ENCODE results near the gene WDR27.

Gene WDR27

DNA sequence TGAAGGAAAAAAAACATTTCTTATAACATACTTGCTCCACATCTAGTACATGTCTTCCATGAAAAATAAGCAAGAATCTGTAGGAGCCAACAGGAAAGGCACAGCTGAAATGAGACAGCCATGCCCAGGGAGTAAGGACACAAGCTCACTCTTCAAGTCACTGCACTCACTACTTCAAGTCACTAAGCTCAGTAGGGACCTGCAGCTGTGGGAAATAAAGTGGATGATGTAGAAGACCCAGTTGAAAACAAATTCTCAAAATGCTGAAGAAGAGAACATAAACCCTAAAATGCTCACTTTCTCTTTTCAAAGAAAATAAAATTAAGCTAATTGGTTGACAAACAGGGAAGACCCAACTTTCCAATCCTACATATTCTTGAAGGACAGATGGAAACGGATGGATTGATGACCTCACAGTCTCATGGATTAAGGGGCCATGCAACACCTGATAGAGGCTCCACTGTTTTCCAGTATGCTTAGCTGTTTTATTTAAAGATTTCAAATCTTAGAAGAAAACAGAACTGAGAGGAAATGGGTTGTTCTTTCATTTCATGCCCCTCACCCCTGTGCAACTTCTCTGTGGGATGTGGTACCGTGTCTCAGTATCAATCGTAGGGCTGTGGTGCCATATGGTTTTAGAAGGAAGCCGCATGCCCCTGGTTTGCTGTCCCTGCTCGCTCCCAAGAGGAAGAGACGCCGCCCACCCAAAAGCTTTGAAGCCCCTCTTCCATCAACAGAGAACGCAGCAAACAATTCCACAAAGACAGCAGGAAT is 133.3 kb downstream of the WDR27 start:
- TF ChIP-seq, protein P1, sequence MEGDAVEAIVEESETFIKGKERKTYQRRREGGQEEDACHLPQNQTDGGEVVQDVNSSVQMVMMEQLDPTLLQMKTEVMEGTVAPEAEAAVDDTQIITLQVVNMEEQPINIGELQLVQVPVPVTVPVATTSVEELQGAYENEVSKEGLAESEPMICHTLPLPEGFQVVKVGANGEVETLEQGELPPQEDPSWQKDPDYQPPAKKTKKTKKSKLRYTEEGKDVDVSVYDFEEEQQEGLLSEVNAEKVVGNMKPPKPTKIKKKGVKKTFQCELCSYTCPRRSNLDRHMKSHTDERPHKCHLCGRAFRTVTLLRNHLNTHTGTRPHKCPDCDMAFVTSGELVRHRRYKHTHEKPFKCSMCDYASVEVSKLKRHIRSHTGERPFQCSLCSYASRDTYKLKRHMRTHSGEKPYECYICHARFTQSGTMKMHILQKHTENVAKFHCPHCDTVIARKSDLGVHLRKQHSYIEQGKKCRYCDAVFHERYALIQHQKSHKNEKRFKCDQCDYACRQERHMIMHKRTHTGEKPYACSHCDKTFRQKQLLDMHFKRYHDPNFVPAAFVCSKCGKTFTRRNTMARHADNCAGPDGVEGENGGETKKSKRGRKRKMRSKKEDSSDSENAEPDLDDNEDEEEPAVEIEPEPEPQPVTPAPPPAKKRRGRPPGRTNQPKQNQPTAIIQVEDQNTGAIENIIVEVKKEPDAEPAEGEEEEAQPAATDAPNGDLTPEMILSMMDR (IDR thresholded peaks at IDR 0.05; ENCODE audit: borderline replicate concordance, insufficient read depth, low read depth, low read length) = no peak
- H3K4me3 ChIP-seq (ENCODE audit: low read depth, low read length) = no peak overlapping the region

DNA sequence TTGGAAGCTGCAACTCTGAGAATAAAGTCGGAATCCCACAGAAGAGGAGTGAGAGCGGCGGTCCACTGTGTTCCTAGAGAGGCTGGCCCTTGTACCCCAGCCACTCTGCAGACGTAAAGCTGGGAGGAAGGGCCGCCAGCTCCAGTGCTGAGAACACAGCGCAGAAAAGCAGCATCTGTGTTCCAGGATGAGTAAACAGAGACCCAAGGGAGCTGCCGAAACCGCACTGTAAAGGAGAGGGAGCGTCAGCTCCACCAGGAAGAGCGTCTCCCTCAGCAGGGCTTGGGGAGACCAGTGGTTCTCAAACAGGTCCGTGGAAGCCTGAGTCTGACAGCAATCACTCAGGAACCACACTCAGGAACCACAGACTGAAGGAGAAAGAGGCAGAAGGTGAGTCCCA is 134.0 kb downstream of the WDR27 start:
- TF ChIP-seq, protein P1 (IDR thresholded peaks at IDR 0.05; ENCODE audit: borderline replicate concordance, insufficient read depth, low read depth, low read length) = no peak
- no peak overlapping the region for H3K4me3 ChIP-seq (ENCODE audit: low read depth, low read length)

DNA sequence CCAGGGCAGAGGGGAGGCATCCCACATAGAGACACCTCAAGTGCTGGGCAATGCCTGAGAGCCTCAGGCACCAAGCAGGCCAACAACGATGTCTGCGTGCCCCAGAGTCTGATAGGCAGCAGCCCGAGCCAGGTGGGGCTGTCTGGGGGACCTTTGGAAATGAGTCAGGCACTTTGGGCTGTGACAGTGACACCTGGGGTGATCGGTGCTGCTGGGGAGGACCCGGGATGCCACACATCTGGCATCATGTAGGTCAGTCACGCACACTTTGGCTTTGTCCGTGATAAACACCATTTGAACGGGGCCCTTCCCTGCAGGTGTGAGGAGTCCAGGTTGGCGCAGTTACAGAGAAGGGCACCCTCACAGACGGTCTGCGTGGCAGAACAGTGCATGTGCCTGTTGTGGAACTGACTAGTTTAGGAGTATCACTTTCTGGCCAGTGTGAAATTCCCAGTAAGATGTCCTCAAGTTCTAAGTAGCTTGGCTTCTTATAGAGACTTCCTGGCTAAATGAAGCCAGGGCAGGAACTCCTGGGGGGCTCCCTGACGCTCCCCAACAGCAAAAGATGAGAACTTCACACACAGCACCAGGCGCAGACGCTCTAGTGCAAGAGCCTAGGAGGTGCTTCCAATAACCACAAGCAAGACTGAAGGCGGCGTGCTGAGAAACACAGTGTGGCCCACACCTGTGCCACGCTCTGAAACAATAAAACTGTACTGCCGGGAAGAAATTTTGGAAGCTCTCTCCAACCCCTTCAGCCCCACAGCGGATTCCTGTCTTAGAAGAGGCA is 134.7 kb downstream of the WDR27 start:
- H3K4me3 ChIP-seq (ENCODE audit: low read depth, low read length) = no peak overlapping the region
- TF ChIP-seq, protein P1 (IDR thresholded peaks at IDR 0.05; ENCODE audit: borderline replicate concordance, insufficient read depth, low read depth, low read length) = no peak

DNA sequence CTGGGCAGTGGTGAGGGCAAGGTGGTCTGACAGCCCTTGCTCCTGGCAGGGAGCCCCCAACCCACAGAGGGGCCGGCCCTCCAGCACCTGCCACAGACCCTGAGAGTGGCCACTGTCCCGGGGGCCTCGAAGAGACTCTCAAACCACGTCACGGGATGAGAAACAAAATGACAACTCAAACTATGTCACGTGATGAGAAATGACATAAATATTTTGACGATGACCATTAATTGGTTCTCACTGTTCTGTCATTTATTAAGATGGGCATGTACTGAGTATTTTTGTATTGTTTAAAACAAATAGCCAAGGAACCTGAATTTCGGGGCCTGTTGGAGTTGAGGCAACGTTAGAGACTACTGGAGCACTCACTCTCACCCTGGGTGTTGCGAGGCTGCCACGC is 135.5 kb downstream of the WDR27 start:
- TF ChIP-seq, protein P1 (IDR thresholded peaks at IDR 0.05; ENCODE audit: borderline replicate concordance, insufficient read depth, low read depth, low read length) = no peak
- H3K4me3 ChIP-seq (ENCODE audit: low read depth, low read length) = no peak overlapping the region

DNA sequence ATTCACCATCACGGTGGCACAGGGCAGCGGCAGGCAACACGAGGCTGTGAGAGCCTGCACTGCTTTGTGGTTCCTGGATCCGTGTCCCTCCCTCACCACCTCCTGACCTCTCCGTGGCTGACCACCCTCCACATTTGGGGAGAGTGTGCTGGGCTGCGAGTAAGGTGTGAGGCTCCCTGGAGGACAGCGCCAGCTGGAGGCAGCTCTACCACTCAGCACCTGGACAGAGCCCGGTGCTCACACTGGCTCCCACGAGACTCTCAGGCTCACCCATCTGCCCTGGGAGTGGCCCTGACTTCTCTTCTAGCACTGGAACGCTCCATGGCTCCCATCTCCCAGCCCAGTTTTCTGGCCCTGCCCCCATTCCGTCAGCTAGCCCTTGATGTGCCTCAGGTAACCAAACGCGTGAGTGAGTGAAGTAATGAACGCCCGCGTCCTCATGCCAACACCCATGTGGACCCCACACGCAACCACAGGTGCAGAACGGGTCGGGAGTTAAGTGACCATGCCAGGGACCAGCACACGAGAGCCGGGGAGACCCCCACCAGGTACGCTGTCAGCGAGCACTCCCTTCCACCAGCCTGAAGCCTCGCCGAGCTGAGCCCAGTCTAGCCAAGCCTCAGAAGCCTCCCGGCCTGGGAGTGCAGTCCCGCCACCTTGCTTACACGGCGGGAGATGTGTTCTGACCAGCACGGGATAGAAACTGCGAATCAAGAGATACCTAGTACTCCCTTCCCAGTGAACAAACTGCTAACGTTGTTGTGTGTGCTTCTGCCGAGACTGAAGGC is 137.2 kb downstream of the WDR27 start:
- H3K4me3 ChIP-seq (ENCODE audit: low read depth, low read length) = no peak overlapping the region
- TF ChIP-seq, protein P1 (IDR thresholded peaks at IDR 0.05; ENCODE audit: borderline replicate concordance, insufficient read depth, low read depth, low read length) = 0 out of 2 replicates have a peak, but pooled peaks have one; percentile 10

DNA sequence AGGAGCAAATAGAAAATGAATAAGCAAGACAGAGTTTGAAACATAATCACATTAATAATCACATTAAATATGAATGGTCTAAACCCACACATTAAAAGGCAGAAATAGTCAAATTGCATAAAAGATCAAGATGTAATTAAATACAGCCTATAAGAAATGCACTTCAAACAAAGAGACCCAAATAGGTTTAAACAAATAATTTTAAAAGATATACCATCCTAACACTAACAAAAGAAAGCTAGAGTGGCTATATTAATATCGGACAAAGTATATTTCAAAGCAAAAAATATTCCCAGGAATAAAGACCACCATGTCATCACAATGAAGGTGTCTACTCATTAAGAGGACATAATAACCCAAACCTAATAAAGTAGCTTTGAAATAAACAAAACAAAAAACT is 140.2 kb downstream of the WDR27 start:
- H3K4me3 ChIP-seq (ENCODE audit: low read depth, low read length) = no peak overlapping the region
- TF ChIP-seq, protein P1 (IDR thresholded peaks at IDR 0.05; ENCODE audit: borderline replicate concordance, insufficient read depth, low read depth, low read length) = no peak

Data from GM12875 (cell line).